HCT116 (cell line): ENCODE data around the gene ZMYND11. TPM values are rescaled to one million over a fixed set of nuclear protein-coding genes. Genes with fewer than 3 reads are reported as not detected.

ENCODE experiments used
- ATAC-seq: fragments of 200-7000 bp; cut with Tn5 transposase; 2 replicates; pipeline ENCODE4 v1.9.1; 2020; ENCODE audit warnings: mild to moderate bottlenecking, moderate library complexity
- BruUV-seq: library from RNA; stranded (reverse); fragments of 400-500 nt; replicated peaks from 2 replicates; lab custom pipeline; 2021; lab: Mats Ljungman, UMichigan
- CTCF ChIA-PET: fragments of 300-600 bp; sonication (Branson Sonifier 250); formaldehyde crosslinking; loops from one replicate; lab custom pipeline; 2021; ENCODE audit warnings: antibody characterized with exemption; lab: Charles Lee
- POLR2A ChIA-PET: fragments of 300-600, 350-600 bp; sonication (Branson Sonifier 250); formaldehyde crosslinking; loops from one replicate; lab custom pipeline; 2021; ENCODE audit warnings: antibody characterized with exemption; lab: Charles Lee
- RAD21 ChIA-PET, 2 experiments: fragments of 300-600 bp; sonication (Branson Sonifier 250); formaldehyde crosslinking; loops; one replicate each; lab custom pipeline; 2023; ENCODE audit warnings: low total read pairs in 2 of 2; ENCODE audit not compliant: uncharacterized antibody in 2 of 2, unreplicated experiment in 2 of 2, low non-redundant PET in 1 of 2; lab: Charles Lee
- DNase-seq: peaks from one replicate; pipeline ENCODE4 v3.0.0-alpha.2; 2010; ENCODE audit warnings: low read depth, low spot score
- H2AFZ ChIP-seq: fragments of 200-600 bp; shearing (Covaris generic), sonication (generic); 2 replicates; pipeline ENCODE4 v1.6.1; 2017; ENCODE audit warnings: low read depth, mixed run types, mixed read lengths, antibody characterized with exemption, low read length; ENCODE audit not compliant: poor library complexity, severe bottlenecking
- H3K27ac ChIP-seq: 2 replicates; pipeline ENCODE4 v1.5.1; 2012; ENCODE audit warnings: low read depth, low read length
- H3K27me3 ChIP-seq: fragments of 200-600 bp; sonication (generic); 2 replicates; pipeline ENCODE4 v1.6.1; 2016; ENCODE audit warnings: mixed run types, low read length, mixed read lengths; ENCODE audit not compliant: insufficient read depth
- H3K36me3 ChIP-seq, 2 experiments: fragments of 200-500 bp in 1 of 2; fragments of 200-600 bp in 1 of 2; sonication (Bioruptor generic) in 1 of 2; sonication (generic) in 1 of 2; 2 replicates each; pipeline versions ENCODE4 v1.5.1 to v1.6.1; 2014 to 2016; ENCODE audit warnings: low read length in 2 of 2, inconsistent platforms in 1 of 2, mixed read lengths in 1 of 2, mixed run types in 1 of 2; ENCODE audit not compliant: insufficient read depth in 2 of 2, control insufficient read depth in 1 of 2
- H3K4me1 ChIP-seq, 2 experiments: fragments of 200-600 bp in 1 of 2; sonication (generic) in 1 of 2; 2 replicates each; pipeline versions ENCODE4 v1.5.1 to v1.6.1; 2012 to 2017; ENCODE audit warnings: low read length in 2 of 2, inconsistent platforms in 1 of 2, mild to moderate bottlenecking in 1 of 2, mixed read lengths in 1 of 2, mixed run types in 1 of 2, moderate library complexity in 1 of 2; ENCODE audit not compliant: insufficient read depth in 2 of 2, control insufficient read depth in 1 of 2
- H3K4me2 ChIP-seq: fragments of 200-600 bp; sonication (generic); 2 replicates; pipeline ENCODE4 v1.6.1; 2017; ENCODE audit warnings: mixed run types, low read length, mixed read lengths
- H3K4me3 ChIP-seq, 2 experiments: fragments of 200-600 bp in 1 of 2; sonication (generic) in 1 of 2; replicated peaks in 1 of 2; 2 replicates each; pipeline ENCODE4 v1.5.1; 2011 to 2016; ENCODE audit warnings: low read length in 2 of 2, control low read depth in 1 of 2, low read depth in 1 of 2, mild to moderate bottlenecking in 1 of 2, mixed read lengths in 1 of 2, mixed run types in 1 of 2
- H3K79me2 ChIP-seq: fragments of 200-600 bp; sonication (generic); 2 replicates; pipeline ENCODE4 v1.6.1; 2017; ENCODE audit warnings: mild to moderate bottlenecking, mixed run types, low read length, moderate library complexity, mixed read lengths; ENCODE audit not compliant: insufficient read depth
- H3K9ac ChIP-seq: fragments of 200-600 bp; sonication (generic); 2 replicates; pipeline ENCODE4 v1.6.1; 2016; ENCODE audit warnings: low read length, mixed read lengths
- H3K9me2 ChIP-seq: fragments of 200-600 bp; sonication (generic), shearing (Covaris generic); 2 replicates; pipeline ENCODE4 v1.6.1; 2017; ENCODE audit warnings: mixed run types, mild to moderate bottlenecking, moderate library complexity; ENCODE audit not compliant: insufficient read depth
- H3K9me3 ChIP-seq, 2 experiments: fragments of 200-500 bp in 1 of 2; fragments of 200-600 bp in 1 of 2; sonication (Bioruptor generic) in 1 of 2; sonication (generic) in 1 of 2; 2 replicates each; pipeline ENCODE4 v1.6.1; 2014 to 2017; ENCODE audit warnings: low read length in 2 of 2, mixed read lengths in 2 of 2, inconsistent platforms in 1 of 2, low read depth in 1 of 2, mild to moderate bottlenecking in 1 of 2, mixed run types in 1 of 2, moderate library complexity in 1 of 2; ENCODE audit not compliant: control insufficient read depth in 1 of 2, insufficient read depth in 1 of 2
- H4K20me1 ChIP-seq: fragments of 200-600 bp; sonication (generic), shearing (Covaris generic); 2 replicates; pipeline ENCODE4 v1.6.1; 2017; ENCODE audit warnings: mixed run types, mild to moderate bottlenecking, moderate library complexity; ENCODE audit not compliant: insufficient read depth
- ATF3 ChIP-seq: IDR thresholded peaks from 2 replicates; pipeline ENCODE4 v1.6.1; 2012
- CBX3 ChIP-seq: IDR thresholded peaks from 2 replicates; pipeline ENCODE4 v1.6.1; 2012; ENCODE audit warnings: low read depth
- CEBPB ChIP-seq: IDR thresholded peaks from 2 replicates; pipeline ENCODE4 v1.6.1; 2012; ENCODE audit warnings: low read depth
- EGR1 ChIP-seq: IDR thresholded peaks from 2 replicates; pipeline ENCODE4 v1.6.1; 2012; ENCODE audit warnings: low read depth
- ELF1 ChIP-seq: IDR thresholded peaks from 2 replicates; pipeline ENCODE4 v1.6.1; 2012; ENCODE audit warnings: low read depth, borderline replicate concordance
- EZH2phosphoT487 ChIP-seq: fragments of 200-600 bp; IDR thresholded peaks from 2 replicates; pipeline ENCODE4 v1.6.1; 2018; ENCODE audit warnings: antibody characterized with exemption, borderline replicate concordance
- FOSL1 ChIP-seq: IDR thresholded peaks from 2 replicates; pipeline ENCODE4 v1.6.1; 2012; ENCODE audit warnings: low read depth
- JUND ChIP-seq: IDR thresholded peaks from 2 replicates; pipeline ENCODE4 v1.6.1; 2012
- MAX ChIP-seq: IDR thresholded peaks from 2 replicates; pipeline ENCODE4 v1.6.1; 2012
- POLR2A ChIP-seq: IDR thresholded peaks from 2 replicates; pipeline ENCODE4 v1.7.0; 2011; ENCODE audit warnings: borderline replicate concordance; ENCODE audit not compliant: insufficient read depth, insufficient read length; ENCODE audit errors: extremely low read depth
- POLR2AphosphoS5 ChIP-seq: IDR thresholded peaks from 2 replicates; pipeline ENCODE4 v1.6.1; 2011; ENCODE audit warnings: mild to moderate bottlenecking, low read depth, low read length, moderate library complexity
- RAD21 ChIP-seq: IDR thresholded peaks from 2 replicates; pipeline ENCODE4 v1.6.1; 2012; ENCODE audit warnings: low read depth, mild to moderate bottlenecking
- SIN3A ChIP-seq: IDR thresholded peaks from 2 replicates; pipeline ENCODE4 v1.6.1; 2012; ENCODE audit warnings: low read depth
- SP1 ChIP-seq: IDR thresholded peaks from 2 replicates; pipeline ENCODE4 v1.6.1; 2012; ENCODE audit warnings: low read depth
- SRF ChIP-seq: IDR thresholded peaks from 2 replicates; pipeline ENCODE4 v1.6.1; 2012; ENCODE audit warnings: low read depth
- TCF7L2 ChIP-seq: IDR thresholded peaks from 2 replicates; pipeline ENCODE4 v1.7.0; 2011; ENCODE audit warnings: borderline replicate concordance, inconsistent platforms; ENCODE audit not compliant: insufficient read depth, insufficient read length; ENCODE audit errors: extremely low read depth
- ZNF274 ChIP-seq: fragments of 200-500 bp; sonication (Bioruptor generic); IDR thresholded peaks from 2 replicates; pipeline ENCODE4 v1.6.1; 2014; ENCODE audit warnings: mild to moderate bottlenecking, low read depth, low read length, inconsistent platforms
- intact Hi-C: fragments of 100-400 bp; cut with micrococcal nuclease; formaldehyde crosslinking; loops from 2 replicates; pipeline ENCODE4 v1.10.0; 2022
- total RNA-seq: library from RNA; stranded (reverse); gene quantifications from one replicate; pipeline ENCODE4 v1.2.1, GENCODE V29; 2021; ENCODE audit not compliant: unreplicated experiment
- TF ChIP-seq, protein P1 (sequence below): IDR thresholded peaks from 2 replicates; pipeline ENCODE4 v1.6.1; 2012; ENCODE audit warnings: low read depth
- TF ChIP-seq, protein P2 (sequence below), 3 experiments: fragments of 200-600 bp in 1 of 3; sonication (generic) in 1 of 3; IDR thresholded peaks in 2 of 3; conservative IDR thresholded peaks in 1 of 3; 2 replicates each; pipeline ENCODE4 v1.5.1; 2012 to 2017; ENCODE audit warnings: low read depth in 2 of 3, low read length in 2 of 3, antibody characterized with exemption in 1 of 3, borderline replicate concordance in 1 of 3, control low read depth in 1 of 3, mild to moderate bottlenecking in 1 of 3, mixed read lengths in 1 of 3, mixed run types in 1 of 3, moderate library complexity in 1 of 3; ENCODE audit not compliant: insufficient read depth in 1 of 3

ZMYND11 gene
- total RNA-seq, 1 experiment from 2014 or later: 28.3 TPM

DNA sequence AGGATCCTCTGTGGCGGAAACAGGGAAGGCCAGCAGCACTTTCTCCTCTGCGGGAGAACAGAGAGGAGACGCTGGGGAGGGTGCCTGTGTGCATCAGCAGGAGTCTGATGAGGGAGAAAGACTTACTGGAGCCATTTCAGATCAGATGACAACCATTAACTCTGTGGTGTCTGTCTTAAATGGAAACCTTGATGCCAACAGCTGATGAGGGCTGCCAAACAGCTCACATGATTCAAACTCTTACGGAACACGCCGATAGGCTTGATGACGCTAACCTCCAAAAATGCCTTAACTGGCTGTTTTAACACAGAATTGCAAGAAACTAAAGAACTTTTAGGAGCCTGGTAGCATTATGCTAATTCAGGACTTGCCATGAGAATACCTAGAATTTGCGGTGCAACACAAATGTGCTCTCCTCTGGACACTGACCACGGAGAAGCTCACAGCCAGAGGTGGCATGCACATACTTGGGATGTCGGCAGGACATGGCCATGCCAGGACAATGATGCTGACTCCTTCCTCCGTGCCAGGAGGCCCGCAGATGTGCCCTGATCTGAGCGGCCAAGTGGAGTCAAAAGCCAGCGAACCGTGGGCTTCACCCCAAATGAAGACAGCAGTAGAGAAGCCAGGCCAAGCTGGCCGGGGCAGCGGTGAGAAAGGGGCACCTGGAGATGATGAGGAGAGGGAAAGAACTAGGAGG is 154.9 kb downstream of the ZMYND11 start:
- Histone ChIP-seq H3K4me2 (no peak overlapping the region), H4K20me1 (no peaks in the 10 kb centered on the region), H3K27me3 (no peaks in the 10 kb centered on the region), H3K9me2 (no peaks in the 10 kb centered on the region), H3K27ac (no peak overlapping the region), H3K9ac (no peak overlapping the region), H3K4me3 (no peak overlapping the region), H2AFZ (no peak overlapping the region), H3K79me2 (no peaks in the 10 kb centered on the region), H3K9me3 (no peaks in the 10 kb centered on the region), H3K4me1 (peaks cover 0 to 12% of the 10 kb centered on the region in 2 experiments; a peak in 2 of 4 replicates), H3K36me3 (no peaks in the 10 kb centered on the region; a peak in 1 of 4 replicates)
- RAD21 ChIA-PET: no interaction called here
- POLR2A ChIA-PET: no interaction called here
- no peak for DNase-seq
- CTCF ChIA-PET: no interaction called here
- TF ChIP-seq SRF: no peak
- no peak for TF ChIP-seq CBX3
- TF ChIP-seq, protein P1, sequence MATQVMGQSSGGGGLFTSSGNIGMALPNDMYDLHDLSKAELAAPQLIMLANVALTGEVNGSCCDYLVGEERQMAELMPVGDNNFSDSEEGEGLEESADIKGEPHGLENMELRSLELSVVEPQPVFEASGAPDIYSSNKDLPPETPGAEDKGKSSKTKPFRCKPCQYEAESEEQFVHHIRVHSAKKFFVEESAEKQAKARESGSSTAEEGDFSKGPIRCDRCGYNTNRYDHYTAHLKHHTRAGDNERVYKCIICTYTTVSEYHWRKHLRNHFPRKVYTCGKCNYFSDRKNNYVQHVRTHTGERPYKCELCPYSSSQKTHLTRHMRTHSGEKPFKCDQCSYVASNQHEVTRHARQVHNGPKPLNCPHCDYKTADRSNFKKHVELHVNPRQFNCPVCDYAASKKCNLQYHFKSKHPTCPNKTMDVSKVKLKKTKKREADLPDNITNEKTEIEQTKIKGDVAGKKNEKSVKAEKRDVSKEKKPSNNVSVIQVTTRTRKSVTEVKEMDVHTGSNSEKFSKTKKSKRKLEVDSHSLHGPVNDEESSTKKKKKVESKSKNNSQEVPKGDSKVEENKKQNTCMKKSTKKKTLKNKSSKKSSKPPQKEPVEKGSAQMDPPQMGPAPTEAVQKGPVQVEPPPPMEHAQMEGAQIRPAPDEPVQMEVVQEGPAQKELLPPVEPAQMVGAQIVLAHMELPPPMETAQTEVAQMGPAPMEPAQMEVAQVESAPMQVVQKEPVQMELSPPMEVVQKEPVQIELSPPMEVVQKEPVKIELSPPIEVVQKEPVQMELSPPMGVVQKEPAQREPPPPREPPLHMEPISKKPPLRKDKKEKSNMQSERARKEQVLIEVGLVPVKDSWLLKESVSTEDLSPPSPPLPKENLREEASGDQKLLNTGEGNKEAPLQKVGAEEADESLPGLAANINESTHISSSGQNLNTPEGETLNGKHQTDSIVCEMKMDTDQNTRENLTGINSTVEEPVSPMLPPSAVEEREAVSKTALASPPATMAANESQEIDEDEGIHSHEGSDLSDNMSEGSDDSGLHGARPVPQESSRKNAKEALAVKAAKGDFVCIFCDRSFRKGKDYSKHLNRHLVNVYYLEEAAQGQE: no peak
- no peak for TF ChIP-seq CEBPB
- TF ChIP-seq SIN3A: no peak
- no peak for TF ChIP-seq EZH2phosphoT487
- no peak for TF ChIP-seq RAD21
- TF ChIP-seq, protein P2, sequence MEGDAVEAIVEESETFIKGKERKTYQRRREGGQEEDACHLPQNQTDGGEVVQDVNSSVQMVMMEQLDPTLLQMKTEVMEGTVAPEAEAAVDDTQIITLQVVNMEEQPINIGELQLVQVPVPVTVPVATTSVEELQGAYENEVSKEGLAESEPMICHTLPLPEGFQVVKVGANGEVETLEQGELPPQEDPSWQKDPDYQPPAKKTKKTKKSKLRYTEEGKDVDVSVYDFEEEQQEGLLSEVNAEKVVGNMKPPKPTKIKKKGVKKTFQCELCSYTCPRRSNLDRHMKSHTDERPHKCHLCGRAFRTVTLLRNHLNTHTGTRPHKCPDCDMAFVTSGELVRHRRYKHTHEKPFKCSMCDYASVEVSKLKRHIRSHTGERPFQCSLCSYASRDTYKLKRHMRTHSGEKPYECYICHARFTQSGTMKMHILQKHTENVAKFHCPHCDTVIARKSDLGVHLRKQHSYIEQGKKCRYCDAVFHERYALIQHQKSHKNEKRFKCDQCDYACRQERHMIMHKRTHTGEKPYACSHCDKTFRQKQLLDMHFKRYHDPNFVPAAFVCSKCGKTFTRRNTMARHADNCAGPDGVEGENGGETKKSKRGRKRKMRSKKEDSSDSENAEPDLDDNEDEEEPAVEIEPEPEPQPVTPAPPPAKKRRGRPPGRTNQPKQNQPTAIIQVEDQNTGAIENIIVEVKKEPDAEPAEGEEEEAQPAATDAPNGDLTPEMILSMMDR (IDR thresholded peaks at IDR 0.05 in 2 of 3, conservative IDR thresholded peaks at IDR 0.05 in 1 of 3; ENCODE audit: borderline replicate concordance in 1 of 3, insufficient read depth in 1 of 3, low read depth in 2 of 3, low read length in 2 of 3): no peak
- TF ChIP-seq MAX: no peak
- no peak for TF ChIP-seq ELF1
- TF ChIP-seq POLR2A: no peak
- TF ChIP-seq ZNF274: no peak
- no peak for TF ChIP-seq FOSL1
- no peak for TF ChIP-seq POLR2AphosphoS5
- no peak for TF ChIP-seq ATF3
- no peak for TF ChIP-seq TCF7L2
- no peak for TF ChIP-seq EGR1
- TF ChIP-seq JUND: no peak
- TF ChIP-seq SP1: no peak
- no peak for ATAC-seq
- BruUV-seq: no TSS peak
- intact Hi-C loops: no loop called here
